T-cell (primary cell): ENCODE measurements around the gene SERINC2. TPM values are rescaled to one million over a fixed set of nuclear protein-coding genes. Genes with fewer than 3 reads are reported as not detected.
A peak's percentile ranks its signal among the peaks of the same experiment; 100 is the strongest.

ENCODE experiments used
- ATAC-seq, 4 experiments: fragments of 200-7000 bp in 3 of 4; fragments of 150-1000 bp in 1 of 4; cut with Tn5 transposase; replicated peaks in 1 of 4; 1 replicate in 3 of 4; 2 replicates in 1 of 4; pipeline ENCODE4 v1.10.0; 2021; ENCODE audit warnings: moderate library complexity in 3 of 4, mild to moderate bottlenecking in 2 of 4, moderate number of reproducible peaks in 1 of 4
- CTCF ChIA-PET, 2 donors: fragments of 300-600 bp; sonication (Branson Sonifier 250); formaldehyde crosslinking; loops; one replicate each; lab custom pipeline; 2022; ENCODE audit warnings: antibody characterized with exemption in 2 of 2; lab: Charles Lee
- POLR2A ChIA-PET, 2 donors: fragments of 300-600 bp; sonication (Branson Sonifier 250); formaldehyde crosslinking; loops; one replicate each; lab custom pipeline; 2022; ENCODE audit warnings: antibody characterized with exemption in 2 of 2; lab: Charles Lee
- DNase-seq, 35 experiments: peaks; one replicate each; pipeline versions ENCODE4 v3.0.0 to v3.0.0-alpha.2; 2013 to 2023
- H3K27ac ChIP-seq: one replicate; pipeline ENCODE4 v1.5.1; 2013; ENCODE audit warnings: low read length
- H3K27me3 ChIP-seq, 2 experiments: replicated peaks in 1 of 2; 1 replicate in 1 of 2; 2 replicates in 1 of 2; pipeline versions ENCODE4 v1.6.1 to v1.7.0; 2013; ENCODE audit warnings: low read length in 1 of 2, mixed read lengths in 1 of 2; ENCODE audit not compliant: control insufficient read depth in 2 of 2, insufficient read depth in 2 of 2; ENCODE audit errors: extremely low read depth in 1 of 2
- H3K36me3 ChIP-seq, 2 donors: 1 replicate in 1 of 2; 2 replicates in 1 of 2; pipeline versions ENCODE4 v1.6.1 to v1.7.0; 2013; ENCODE audit warnings: low read length in 1 of 2; ENCODE audit not compliant: control insufficient read depth in 2 of 2, insufficient read depth in 1 of 2; ENCODE audit errors: extremely low read depth in 1 of 2
- H3K4me1 ChIP-seq, 2 experiments: 1 replicate in 1 of 2; 2 replicates in 1 of 2; pipeline versions ENCODE4 v1.6.1 to v1.7.0; 2013; ENCODE audit warnings: low read length in 2 of 2, mixed read lengths in 1 of 2; ENCODE audit not compliant: insufficient read depth in 2 of 2, control insufficient read depth in 1 of 2; ENCODE audit errors: extremely low read depth in 1 of 2
- H3K4me3 ChIP-seq, 2 donors: 1 replicate in 1 of 2; 2 replicates in 1 of 2; pipeline versions ENCODE4 v1.5.1 to v1.7.0; 2013; ENCODE audit warnings: mild to moderate bottlenecking in 2 of 2, low read length in 1 of 2, moderate library complexity in 1 of 2; ENCODE audit not compliant: control insufficient read depth in 1 of 2; ENCODE audit errors: extremely low read depth in 1 of 2
- H3K9me3 ChIP-seq: 2 replicates; pipeline ENCODE4 v1.7.0; 2013
- H3K27ac Mint-ChIP-seq, 2 donors: one replicate each; pipeline ENCODE4 v1.8.0; 2020 to 2021; ENCODE audit warnings: mild to moderate bottlenecking in 2 of 2, mixed read lengths in 2 of 2
- H3K27me3 Mint-ChIP-seq, 2 donors: one replicate each; pipeline ENCODE4 v1.8.0; 2021 to 2022; ENCODE audit warnings: mixed read lengths in 2 of 2
- H3K36me3 Mint-ChIP-seq: one replicate; pipeline ENCODE4 v1.8.0; 2021; ENCODE audit warnings: mixed read lengths
- H3K4me1 Mint-ChIP-seq, 3 donors: one replicate each; pipeline ENCODE4 v1.8.0; 2020 to 2022; ENCODE audit warnings: mixed read lengths in 3 of 3, mild to moderate bottlenecking in 1 of 3
- H3K4me3 Mint-ChIP-seq, 3 donors: one replicate each; pipeline ENCODE4 v1.8.0; 2020 to 2022; ENCODE audit warnings: mild to moderate bottlenecking in 3 of 3, mixed read lengths in 3 of 3, moderate library complexity in 3 of 3
- H3K9me3 Mint-ChIP-seq, 3 donors: one replicate each; pipeline ENCODE4 v1.8.0; 2020 to 2022; ENCODE audit warnings: mixed read lengths in 3 of 3
- WGBS: methylation state at CpG from one replicate; pipeline ENCODE4 v1.1.5; 2013; ENCODE audit warnings: missing lambda C conversion rate; ENCODE audit not compliant: insufficient coverage; 5-methylcytosine and 5-hydroxymethylcytosine counted together
- total RNA-seq, 35 experiments: library from RNA in 6 of 35; stranded (reverse) in 6 of 35; fragments of 120-200 nt in 1 of 35; gene quantifications; one replicate each; pipeline versions ENCODE4 v1.2.1 to v1.2.4 and lab custom pipeline; 2013 to 2026

Gene SERINC2
- total RNA-seq, 5 donors from 2014 or later (not counting 1 experiment from before 2014, with no cell fraction given), result 0.26 to 0.82 (median 0.36) TPM; not detected in 2

DNA sequence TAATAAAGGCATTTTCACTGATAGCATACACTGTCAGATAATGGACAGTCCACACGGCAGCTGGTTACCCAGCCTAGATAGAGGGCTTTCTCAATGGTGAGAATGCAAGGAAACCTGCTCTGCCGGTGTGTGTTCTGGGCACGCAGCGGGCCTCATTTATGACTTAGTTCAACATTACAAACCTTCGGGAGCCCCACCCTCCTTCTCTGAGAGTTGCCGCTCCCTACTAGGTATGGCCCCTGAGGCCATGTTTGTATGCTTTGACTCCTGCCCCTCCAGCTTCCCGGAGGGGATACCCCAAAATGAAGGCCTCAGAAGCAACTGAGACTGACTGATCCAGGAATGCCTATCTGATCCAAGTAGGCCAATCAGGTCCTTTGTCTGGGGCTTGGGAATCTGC, 22.9 kb upstream of the SERINC2 start:
- no peak for DNase-seq
- H3K9me3 Mint-ChIP-seq, result no peaks in the 10 kb centered on the region
- H3K4me3 Mint-ChIP-seq, result no peak overlapping the region
- Histone ChIP-seq H3K27ac (no peak overlapping the region), H3K4me1 (peaks cover 2 to 10% of the 10 kb centered on the region in 2 experiments), H3K27me3 (peaks cover 0 to 28% of the 10 kb centered on the region in 2 experiments), H3K9me3 (no peaks in the 10 kb centered on the region), H3K4me3 (no peak overlapping the region), H3K36me3 (no peaks in the 10 kb centered on the region)
- H3K36me3 Mint-ChIP-seq, result no peaks in the 10 kb centered on the region
- H3K4me1 Mint-ChIP-seq, result peaks cover 9% of the 10 kb centered on the region in 3 donors
- ATAC-seq, result no peak
- H3K27me3 Mint-ChIP-seq, result peaks cover 20 to 21% of the 10 kb centered on the region in 2 donors
- POLR2A ChIA-PET, result no interaction called here
- 98% methylated on average over 7 of the region's 7 CpGs for WGBS
- H3K27ac Mint-ChIP-seq, result no peak overlapping the region
- CTCF ChIA-PET, result no interaction called here

DNA sequence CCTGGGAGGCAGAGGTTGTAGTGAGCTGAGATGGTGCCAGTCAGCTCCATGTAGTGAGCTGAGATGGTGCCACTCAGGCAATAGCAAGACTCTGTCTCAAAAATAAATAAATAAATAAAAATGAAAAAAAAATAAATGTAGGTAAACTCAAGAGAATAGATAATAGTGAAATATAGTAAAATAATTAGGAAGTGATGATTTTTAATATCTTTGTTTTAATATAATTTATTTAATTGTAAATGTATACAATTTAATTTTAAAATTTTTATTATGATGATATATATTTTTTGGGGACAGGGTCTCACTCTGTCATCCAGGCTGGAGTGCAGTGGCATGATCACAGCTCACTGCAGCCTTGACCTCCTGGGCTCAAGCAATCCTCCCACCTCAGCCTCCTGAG, 19.6 kb upstream of the SERINC2 start:
- no peaks in the 10 kb centered on the region for H3K9me3 ChIP-seq

DNA sequence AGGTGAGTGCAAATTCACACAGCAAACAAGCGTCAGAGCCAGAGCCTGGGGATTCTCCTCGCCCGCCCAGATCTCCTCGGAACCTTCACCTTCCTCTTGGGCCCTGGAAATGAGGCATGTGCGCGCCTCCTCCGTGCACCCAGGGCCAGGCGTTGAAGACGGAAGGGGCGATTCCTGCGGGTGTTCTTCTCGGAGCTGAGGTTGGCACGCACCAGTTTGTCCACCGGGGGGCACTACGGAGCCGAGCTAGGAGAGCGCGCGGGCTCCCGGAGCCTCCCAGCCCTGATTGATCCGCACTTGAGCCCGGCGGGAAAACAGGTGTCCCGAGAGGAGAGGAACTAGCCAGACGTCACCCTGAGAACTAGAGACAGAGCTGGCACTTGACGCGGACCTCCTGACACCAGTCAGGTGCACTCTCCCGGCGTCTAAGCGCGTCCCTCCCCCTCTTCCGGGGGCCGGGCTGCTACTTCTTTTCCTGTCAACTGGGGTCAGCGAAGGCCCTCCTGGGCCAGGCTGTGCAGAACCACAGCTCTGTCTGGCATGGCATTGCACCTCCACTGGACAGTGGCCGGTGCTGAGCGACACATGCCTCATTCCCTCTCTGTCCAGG, 18.3 kb upstream of the SERINC2 start:
- H3K27me3 Mint-ChIP-seq, result peaks cover 2 to 5% of the 10 kb centered on the region in 2 donors
- no peaks in the 10 kb centered on the region for H3K9me3 Mint-ChIP-seq
- POLR2A ChIA-PET, result interaction anchor here in 1 of 2 donors (0.6 kb wide), 1 partner anchor 39 kb away, joined by 3 read pairs; no protein-coding TSS in a partner anchor
- peaks cover 2 to 10% of the 10 kb centered on the region in 2 experiments for H3K4me1 ChIP-seq
- H3K27ac Mint-ChIP-seq, result peak overlapping the region in 1 of 2 donors; percentile 44
- H3K27ac ChIP-seq, result no peak overlapping the region
- peaks cover 10 to 12% (median 12%) of the 10 kb centered on the region in 3 donors for H3K4me1 Mint-ChIP-seq
- peak overlapping the region; percentile 79 to 81 (median 80) for H3K4me3 Mint-ChIP-seq
- no peaks in the 10 kb centered on the region for H3K36me3 ChIP-seq
- peak; percentile 93 to 96 (median 94) for ATAC-seq
- CTCF ChIA-PET, result interaction anchor here in 1 of 2 donors (0.5 to 1.2 kb wide), 6 partner anchors 21 to 806 kb away, joined by 3 to 5 read pairs (median 4); no protein-coding TSS in a partner anchor
- no peaks in the 10 kb centered on the region for H3K9me3 ChIP-seq
- peaks cover 0 to 5% of the 10 kb centered on the region in 2 experiments for H3K27me3 ChIP-seq
- WGBS, result 4% methylated on average over 32 of the region's 36 CpGs
- H3K36me3 Mint-ChIP-seq, result no peaks in the 10 kb centered on the region
- peak; percentile 41 to 82 (median 70) for DNase-seq
- H3K4me3 ChIP-seq, result peak overlapping the region; percentile 45 to 68

More for the DNA sequence above, 19.6 kb upstream of the SERINC2 start:
- POLR2A ChIA-PET, result no interaction called here
- no peak for DNase-seq
- Histone ChIP-seq H3K36me3 (no peaks in the 10 kb centered on the region), H3K27me3 (peaks cover 0 to 6% of the 10 kb centered on the region in 2 experiments), H3K4me3 (no peak overlapping the region), H3K27ac (no peak overlapping the region), H3K4me1 (peaks cover 2 to 10% of the 10 kb centered on the region in 2 experiments)
- Mint-ChIP-seq H3K36me3 (no peaks in the 10 kb centered on the region), H3K27me3 (peaks cover 4 to 5% of the 10 kb centered on the region in 2 donors), H3K27ac (no peak overlapping the region), H3K4me1 (peaks cover 10 to 12% (median 12%) of the 10 kb centered on the region in 3 donors), H3K9me3 (no peaks in the 10 kb centered on the region), H3K4me3 (no peak overlapping the region)
- CTCF ChIA-PET, result interaction anchor here in 1 of 2 donors (0.7 kb wide), 1 partner anchor 24 kb away, joined by 4 read pairs; no protein-coding TSS in a partner anchor
- ATAC-seq, result no peak

DNA sequence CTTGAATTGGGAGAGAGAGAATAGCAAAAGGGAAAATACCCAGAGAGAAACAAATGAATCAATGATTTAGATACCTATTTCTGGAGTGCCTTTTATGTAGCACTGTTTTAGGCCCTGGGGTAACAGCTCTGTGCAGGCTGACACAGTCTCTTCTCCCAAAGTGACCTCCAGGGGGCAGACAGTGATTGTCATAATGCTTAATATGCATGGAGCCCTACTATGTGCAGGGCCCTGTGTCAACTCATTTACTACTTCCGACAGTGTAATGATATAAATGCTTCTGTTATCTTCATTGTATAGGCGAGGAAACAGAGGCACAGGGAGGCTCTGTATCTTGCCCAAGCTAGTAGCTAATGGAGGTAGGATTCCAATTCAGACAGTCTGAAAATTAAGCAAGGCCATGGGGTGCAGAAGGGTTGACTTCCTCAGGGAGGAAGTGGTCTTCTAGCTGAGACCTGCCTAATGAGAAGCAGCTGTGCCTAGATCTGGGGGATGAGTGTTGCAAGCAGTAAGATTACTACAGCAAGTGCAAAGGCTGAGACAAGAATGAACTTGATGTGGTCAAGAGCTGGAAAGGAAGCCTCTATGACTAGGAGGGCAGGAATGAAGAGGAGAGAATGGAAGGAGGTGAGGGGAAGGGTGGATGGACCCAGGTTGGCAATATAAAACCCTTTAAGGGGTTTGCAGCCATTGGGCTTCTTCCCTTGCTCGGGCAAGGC, 16.2 kb upstream of the SERINC2 start:
- WGBS, result 88% methylated on average over 2 of the region's 3 CpGs
- ChIA-PET CTCF (interaction anchor here (0.6 to 1.0 kb wide), 2 partner anchors 23 to 152 kb away, joined by 4 to 5 read pairs; no protein-coding TSS in a partner anchor), POLR2A (no interaction called here)
- Histone ChIP-seq H3K9me3 (no peaks in the 10 kb centered on the region), H3K27me3 (peaks cover 0 to 5% of the 10 kb centered on the region in 2 experiments), H3K4me1 (peaks cover 2 to 10% of the 10 kb centered on the region in 2 experiments), H3K4me3 (no peak overlapping the region), H3K27ac (no peak overlapping the region), H3K36me3 (no peaks in the 10 kb centered on the region)
- Mint-ChIP-seq H3K4me1 (peaks cover 10 to 12% (median 12%) of the 10 kb centered on the region in 3 donors), H3K36me3 (no peaks in the 10 kb centered on the region), H3K27me3 (peaks cover 2 to 5% of the 10 kb centered on the region in 2 donors), H3K9me3 (no peaks in the 10 kb centered on the region), H3K4me3 (no peak overlapping the region), H3K27ac (no peak overlapping the region)
- no peak for ATAC-seq
- no peak for DNase-seq

DNA sequence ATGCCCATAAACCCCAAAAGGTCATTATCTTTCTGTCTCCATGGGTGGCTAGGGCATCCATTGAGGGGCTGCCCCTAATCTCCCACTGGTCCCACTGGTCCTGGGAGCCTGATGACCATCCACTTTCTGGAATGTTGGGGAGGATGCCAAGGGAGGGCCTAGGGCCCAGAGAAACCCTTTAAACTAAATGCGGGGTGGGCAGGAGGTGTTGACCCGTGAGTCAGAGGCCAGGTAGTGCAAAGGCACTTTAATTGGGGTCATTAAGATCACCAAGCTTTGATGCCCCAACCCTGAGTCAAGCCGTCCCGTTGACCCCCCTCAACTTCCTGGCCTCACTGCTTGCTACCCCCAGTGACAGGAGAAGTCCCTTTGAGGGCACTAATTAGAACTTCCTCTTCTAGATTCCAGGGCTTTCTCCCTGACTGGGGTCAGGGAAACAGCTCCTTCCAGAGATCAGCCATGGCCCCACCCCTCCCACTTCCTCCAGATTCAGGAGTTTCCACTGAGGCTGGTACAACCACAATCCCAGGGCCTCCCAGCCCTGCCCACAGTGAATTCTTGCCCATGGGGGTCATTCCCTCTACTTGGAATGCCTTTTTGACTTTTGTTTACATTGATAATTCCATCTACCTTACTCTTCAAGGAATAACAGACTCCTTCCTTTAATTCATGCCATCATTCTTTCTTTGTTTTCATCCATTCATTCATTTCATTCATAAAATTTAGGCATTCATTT, 15.5 kb upstream of the SERINC2 start:
- no peak overlapping the region for H3K27ac ChIP-seq
- Mint-ChIP-seq H3K4me3 (no peak overlapping the region), H3K27me3 (peaks cover 2 to 5% of the 10 kb centered on the region in 2 donors), H3K4me1 (peaks cover 10 to 12% (median 12%) of the 10 kb centered on the region in 3 donors), H3K36me3 (no peaks in the 10 kb centered on the region), H3K27ac (no peak overlapping the region), H3K9me3 (no peaks in the 10 kb centered on the region)
- 64% methylated on average over 2 of the region's 4 CpGs for WGBS
- no peak for DNase-seq
- POLR2A ChIA-PET, result no interaction called here
- H3K4me1 ChIP-seq, result peaks cover 2 to 10% of the 10 kb centered on the region in 2 experiments
- H3K4me3 ChIP-seq, result no peak overlapping the region
- no peaks in the 10 kb centered on the region for H3K36me3 ChIP-seq
- CTCF ChIA-PET, result no interaction called here
- ATAC-seq, result no peak
- H3K27me3 ChIP-seq, result peaks cover 0 to 5% of the 10 kb centered on the region in 2 experiments
- no peaks in the 10 kb centered on the region for H3K9me3 ChIP-seq

DNA sequence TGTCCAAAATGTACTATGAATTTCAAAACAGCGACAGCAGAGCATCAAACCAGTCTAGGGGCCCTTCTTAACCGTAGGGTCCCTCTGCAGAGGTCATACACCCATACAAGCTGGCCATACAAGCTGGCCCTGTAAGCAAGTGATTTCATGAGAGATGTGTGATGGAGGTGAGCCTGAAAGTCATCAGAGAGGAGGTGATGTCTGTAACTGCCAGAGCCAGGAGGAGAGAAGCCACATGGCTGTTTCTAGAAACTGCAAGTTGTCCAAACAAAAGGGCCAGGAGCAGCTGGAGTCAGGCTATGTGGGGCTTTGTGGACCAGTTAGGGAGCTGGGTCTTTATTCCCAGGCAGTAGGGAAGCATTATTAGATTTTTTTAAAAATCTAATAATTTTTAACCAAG, 14.8 kb upstream of the SERINC2 start:
- H3K4me1 ChIP-seq, result peaks cover 2 to 10% of the 10 kb centered on the region in 2 experiments
- H3K27ac Mint-ChIP-seq, result no peak overlapping the region
- H3K27ac ChIP-seq, result no peak overlapping the region
- no peaks in the 10 kb centered on the region for H3K9me3 Mint-ChIP-seq
- H3K27me3 Mint-ChIP-seq, result peaks cover 2 to 5% of the 10 kb centered on the region in 2 donors
- peaks cover 10 to 12% (median 12%) of the 10 kb centered on the region in 3 donors for H3K4me1 Mint-ChIP-seq
- H3K36me3 Mint-ChIP-seq, result no peaks in the 10 kb centered on the region
- POLR2A ChIA-PET, result no interaction called here
- peaks cover 0 to 5% of the 10 kb centered on the region in 2 experiments for H3K27me3 ChIP-seq
- 91% methylated on average over 1 of the region's 2 CpGs for WGBS
- DNase-seq (no peak), ATAC-seq (no peak)
- H3K36me3 ChIP-seq, result no peaks in the 10 kb centered on the region
- CTCF ChIA-PET, result no interaction called here
- no peak overlapping the region for H3K4me3 ChIP-seq
- H3K9me3 ChIP-seq, result no peaks in the 10 kb centered on the region
- no peak overlapping the region for H3K4me3 Mint-ChIP-seq
